ENCODE results near the gene PITPNM3. TPM values are rescaled to one million over a fixed set of nuclear protein-coding genes. Genes with fewer than 3 reads are reported as not detected.

PITPNM3 gene
- polyA plus RNA-seq, 3 donors, result 0.29 TPM; not detected in 2

DNA sequence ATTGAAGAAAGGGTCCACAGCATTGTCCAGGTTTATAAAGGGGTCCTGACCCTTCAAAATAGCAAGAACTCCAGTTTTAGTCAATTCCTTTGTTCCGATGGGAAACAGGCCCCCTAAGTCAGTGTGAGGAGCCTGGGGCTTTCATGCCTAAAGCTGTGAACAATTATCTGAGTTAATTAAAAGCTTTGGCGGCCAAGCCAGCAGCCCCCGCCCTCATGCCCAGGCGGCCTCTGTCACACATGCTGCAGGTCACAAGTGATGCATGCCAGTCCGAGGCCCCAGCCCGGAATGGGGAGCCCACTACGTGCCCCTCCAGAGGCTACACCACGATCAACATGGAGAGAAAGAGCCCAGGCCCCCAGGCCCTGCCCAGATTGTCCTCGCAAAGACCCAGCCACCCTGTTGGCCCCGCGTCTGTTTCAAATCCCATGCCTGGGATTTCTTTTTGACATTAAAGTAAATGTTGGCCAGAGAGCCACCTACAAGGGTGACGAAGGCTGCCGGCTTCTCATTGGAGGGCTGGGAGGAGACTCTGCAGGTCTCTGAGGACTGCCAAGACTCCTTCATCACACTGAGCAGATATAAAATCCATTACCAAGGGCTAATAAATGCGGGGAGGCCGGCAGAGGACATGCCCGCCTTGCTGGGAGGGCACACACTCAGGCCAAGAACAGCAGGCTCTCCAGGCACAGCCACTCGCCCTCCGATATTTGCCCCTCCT, 14.5 kb upstream of the PITPNM3 start:
- H3K4me3 Mint-ChIP-seq, result no peak overlapping the region
- H3K9me3 ChIP-seq (replicated peaks in 1 of 2; ENCODE audit: control insufficient read depth in 1 of 2, insufficient read depth in 1 of 2, low read length in 2 of 2), result no peaks in the 10 kb centered on the region
- H3K4me1 Mint-ChIP-seq, result peaks cover 12% of the 10 kb centered on the region
- no peak overlapping the region for H3K27ac Mint-ChIP-seq
- peaks cover 0 to 13% (median 3%) of the 10 kb centered on the region in 3 donors for H3K27me3 Mint-ChIP-seq (ENCODE audit: low read depth in 3 of 3)
- peaks cover 13 to 16% of the 10 kb centered on the region in 2 donors for H3K4me1 ChIP-seq (ENCODE audit: control insufficient read depth in 1 of 2, insufficient read depth in 2 of 2, low read length in 2 of 2)
- H3K9me3 Mint-ChIP-seq, result no peaks in the 10 kb centered on the region
- H3K9ac ChIP-seq (ENCODE audit: insufficient read depth, low read length, poor library complexity, severe bottlenecking), result no peak overlapping the region
- no peaks in the 10 kb centered on the region for H3K36me3 ChIP-seq (replicated peaks in 1 of 2; ENCODE audit: control insufficient read depth in 1 of 2, insufficient read depth in 2 of 2, low read length in 2 of 2)
- H3K36me3 Mint-ChIP-seq, result peaks cover 8 to 10% of the 10 kb centered on the region in 2 donors
- H4K20me1 ChIP-seq (ENCODE audit: insufficient read depth, low read length), result no peaks in the 10 kb centered on the region
- TF ChIP-seq CTCF (IDR thresholded peaks at IDR 0.05), result no peak
- WGBS (ENCODE audit: insufficient coverage), result 94% methylated on average over 17 of the region's 18 CpGs
- intact Hi-C loops (cut with micrococcal nuclease), result no loop called here
- no peak overlapping the region for H2AFZ ChIP-seq (ENCODE audit: insufficient read depth, low read depth, low read length, poor library complexity, severe bottlenecking)
- no peak overlapping the region for H3K4me3 ChIP-seq (replicated peaks in 1 of 3; ENCODE audit: low read depth in 2 of 3, low read length in 3 of 3)
- no peak for DNase-seq
- H3K4me2 ChIP-seq (replicated peaks; ENCODE audit: extremely low read depth, low read length, poor library complexity, severe bottlenecking), result no peak overlapping the region
- no peaks in the 10 kb centered on the region for H3K27me3 ChIP-seq (ENCODE audit: control insufficient read depth in 2 of 2, insufficient read depth in 2 of 2, low read length in 2 of 2)
- H3K27ac ChIP-seq (ENCODE audit: low read depth in 1 of 2, low read length in 2 of 2), result no peak overlapping the region
- H3K79me2 ChIP-seq (ENCODE audit: insufficient read depth, low read length), result no peaks in the 10 kb centered on the region

- H3K27ac Mint-ChIP-seq, result no peak overlapping the region
- H3K4me3 Mint-ChIP-seq, result no peak overlapping the region
- Histone ChIP-seq H3K9me3 (replicated peaks in 1 of 2; ENCODE audit: control insufficient read depth in 1 of 2, insufficient read depth in 1 of 2, low read length in 2 of 2) (no peaks in the 10 kb centered on the region), H3K27me3 (ENCODE audit: control insufficient read depth in 2 of 2, insufficient read depth in 2 of 2, low read length in 2 of 2) (no peaks in the 10 kb centered on the region), H4K20me1 (ENCODE audit: insufficient read depth, low read length) (no peaks in the 10 kb centered on the region), H3K27ac (ENCODE audit: low read depth in 1 of 2, low read length in 2 of 2) (no peak overlapping the region), H3K36me3 (replicated peaks in 1 of 2; ENCODE audit: control insufficient read depth in 1 of 2, insufficient read depth in 2 of 2, low read length in 2 of 2) (no peaks in the 10 kb centered on the region), H3K4me3 (replicated peaks in 1 of 3; ENCODE audit: low read depth in 2 of 3, low read length in 3 of 3) (no peak overlapping the region), H3K4me2 (replicated peaks; ENCODE audit: extremely low read depth, low read length, poor library complexity, severe bottlenecking) (no peak overlapping the region), H2AFZ (ENCODE audit: insufficient read depth, low read depth, low read length, poor library complexity, severe bottlenecking) (no peak overlapping the region), H3K9ac (ENCODE audit: insufficient read depth, low read length, poor library complexity, severe bottlenecking) (no peak overlapping the region), H3K4me1 (ENCODE audit: control insufficient read depth in 1 of 2, insufficient read depth in 2 of 2, low read length in 2 of 2) (peaks cover under 1 to 3% of the 10 kb centered on the region in 2 donors), H3K79me2 (ENCODE audit: insufficient read depth, low read length) (no peaks in the 10 kb centered on the region)
- intact Hi-C loops (cut with micrococcal nuclease), result no loop called here
- H3K9me3 Mint-ChIP-seq, result peaks cover 0 to 2% (median 0%) of the 10 kb centered on the region in 7 donors
- 57% methylated on average over 5 of the region's 10 CpGs for WGBS (ENCODE audit: insufficient coverage)
- peaks cover 0 to 9% (median 3%) of the 10 kb centered on the region in 3 donors for H3K27me3 Mint-ChIP-seq (ENCODE audit: low read depth in 3 of 3)
- no peak for TF ChIP-seq CTCF (IDR thresholded peaks at IDR 0.05)
- no peak for DNase-seq
- H3K36me3 Mint-ChIP-seq, result peaks cover 2 to 6% of the 10 kb centered on the region in 2 donors
- H3K4me1 Mint-ChIP-seq, result no peaks in the 10 kb centered on the region
Observed at GRCh38 chr17:6569370-6570285, 13.3 kb upstream of the PITPNM3 start.
